ENCODE results near the gene TBL1XR1. TPM values are rescaled to one million over a fixed set of nuclear protein-coding genes. Genes with fewer than 3 reads are reported as not detected.

Gene TBL1XR1
- total RNA-seq, 1 experiment from 2014 or later, result 180 TPM

DNA sequence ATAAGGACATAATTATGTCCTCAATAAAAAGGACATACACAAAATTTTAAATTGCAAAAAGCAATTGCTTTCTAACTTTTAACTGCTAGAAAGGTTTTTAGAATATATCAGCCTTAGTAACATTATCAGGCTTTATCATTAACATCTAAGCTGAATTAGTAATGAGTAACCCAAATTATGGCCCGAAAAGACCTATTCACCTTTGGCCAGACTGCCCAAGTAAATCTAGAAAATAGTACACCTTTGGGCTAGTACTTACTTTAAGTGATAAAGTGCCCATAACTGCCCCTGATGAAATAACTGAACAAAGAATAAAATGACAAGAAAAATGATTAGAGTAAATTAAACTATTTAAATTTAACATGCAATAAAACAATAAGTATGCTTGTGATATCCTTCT, 117.2 kb downstream of the TBL1XR1 start:
- Histone ChIP-seq H3K79me2 (ENCODE audit: insufficient read depth, low read length) (peaks cover 95% of the 10 kb centered on the region), H3K36me3 (ENCODE audit: control insufficient read depth in 1 of 2, insufficient read depth in 2 of 2, low read length in 2 of 2) (no peaks in the 10 kb centered on the region), H4K20me1 (ENCODE audit: insufficient read depth) (no peaks in the 10 kb centered on the region; the same call in 1 of the 2 replicates), H3K4me1 (ENCODE audit: control insufficient read depth in 1 of 2, insufficient read depth in 2 of 2, low read length in 2 of 2) (no peaks in the 10 kb centered on the region), H3K27me3 (ENCODE audit: insufficient read depth, low read length) (no peaks in the 10 kb centered on the region), H3K4me3 (replicated peaks in 1 of 2; ENCODE audit: low read depth in 1 of 2, low read length in 2 of 2) (no peak overlapping the region), H3K9me2 (ENCODE audit: insufficient read depth) (no peaks in the 10 kb centered on the region), H3K27ac (ENCODE audit: low read depth, low read length) (no peak overlapping the region), H3K9me3 (ENCODE audit: control insufficient read depth in 1 of 2, insufficient read depth in 1 of 2, low read depth in 1 of 2, low read length in 2 of 2) (no peaks in the 10 kb centered on the region), H3K9ac (ENCODE audit: low read length) (no peak overlapping the region), H2AFZ (ENCODE audit: low read depth, low read length, poor library complexity, severe bottlenecking) (no peak overlapping the region), H3K4me2 (ENCODE audit: low read length) (no peak overlapping the region)
- POLR2A ChIA-PET, result no interaction called here
- no TSS peak for BruUV-seq (replicated peaks)
- TF ChIP-seq SIN3A (IDR thresholded peaks at IDR 0.05; ENCODE audit: low read depth) (no peak), ZNF274 (IDR thresholded peaks at IDR 0.05; ENCODE audit: low read depth, low read length) (no peak)
- TF ChIP-seq, protein P1, sequence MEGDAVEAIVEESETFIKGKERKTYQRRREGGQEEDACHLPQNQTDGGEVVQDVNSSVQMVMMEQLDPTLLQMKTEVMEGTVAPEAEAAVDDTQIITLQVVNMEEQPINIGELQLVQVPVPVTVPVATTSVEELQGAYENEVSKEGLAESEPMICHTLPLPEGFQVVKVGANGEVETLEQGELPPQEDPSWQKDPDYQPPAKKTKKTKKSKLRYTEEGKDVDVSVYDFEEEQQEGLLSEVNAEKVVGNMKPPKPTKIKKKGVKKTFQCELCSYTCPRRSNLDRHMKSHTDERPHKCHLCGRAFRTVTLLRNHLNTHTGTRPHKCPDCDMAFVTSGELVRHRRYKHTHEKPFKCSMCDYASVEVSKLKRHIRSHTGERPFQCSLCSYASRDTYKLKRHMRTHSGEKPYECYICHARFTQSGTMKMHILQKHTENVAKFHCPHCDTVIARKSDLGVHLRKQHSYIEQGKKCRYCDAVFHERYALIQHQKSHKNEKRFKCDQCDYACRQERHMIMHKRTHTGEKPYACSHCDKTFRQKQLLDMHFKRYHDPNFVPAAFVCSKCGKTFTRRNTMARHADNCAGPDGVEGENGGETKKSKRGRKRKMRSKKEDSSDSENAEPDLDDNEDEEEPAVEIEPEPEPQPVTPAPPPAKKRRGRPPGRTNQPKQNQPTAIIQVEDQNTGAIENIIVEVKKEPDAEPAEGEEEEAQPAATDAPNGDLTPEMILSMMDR (IDR thresholded peaks at IDR 0.05 in 2 of 3, conservative IDR thresholded peaks at IDR 0.05 in 1 of 3; ENCODE audit: borderline replicate concordance in 1 of 3, insufficient read depth in 1 of 3, low read depth in 2 of 3, low read length in 2 of 3), result no peak
- TF ChIP-seq, protein P2, sequence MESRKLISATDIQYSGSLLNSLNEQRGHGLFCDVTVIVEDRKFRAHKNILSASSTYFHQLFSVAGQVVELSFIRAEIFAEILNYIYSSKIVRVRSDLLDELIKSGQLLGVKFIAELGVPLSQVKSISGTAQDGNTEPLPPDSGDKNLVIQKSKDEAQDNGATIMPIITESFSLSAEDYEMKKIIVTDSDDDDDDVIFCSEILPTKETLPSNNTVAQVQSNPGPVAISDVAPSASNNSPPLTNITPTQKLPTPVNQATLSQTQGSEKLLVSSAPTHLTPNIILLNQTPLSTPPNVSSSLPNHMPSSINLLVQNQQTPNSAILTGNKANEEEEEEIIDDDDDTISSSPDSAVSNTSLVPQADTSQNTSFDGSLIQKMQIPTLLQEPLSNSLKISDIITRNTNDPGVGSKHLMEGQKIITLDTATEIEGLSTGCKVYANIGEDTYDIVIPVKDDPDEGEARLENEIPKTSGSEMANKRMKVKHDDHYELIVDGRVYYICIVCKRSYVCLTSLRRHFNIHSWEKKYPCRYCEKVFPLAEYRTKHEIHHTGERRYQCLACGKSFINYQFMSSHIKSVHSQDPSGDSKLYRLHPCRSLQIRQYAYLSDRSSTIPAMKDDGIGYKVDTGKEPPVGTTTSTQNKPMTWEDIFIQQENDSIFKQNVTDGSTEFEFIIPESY (IDR thresholded peaks at IDR 0.05; ENCODE audit: extremely low read depth, insufficient replicate concordance, low read length), result no peak
- CTCF ChIA-PET, result no interaction called here
- RAD21 ChIA-PET (ENCODE audit: low non-redundant PET in 1 of 2, low total read pairs in 2 of 2, uncharacterized antibody in 2 of 2, unreplicated experiment in 2 of 2), result no interaction called here
- DNase-seq (ENCODE audit: low read depth, low spot score) (no peak), ATAC-seq (no peak)
- intact Hi-C loops (cut with micrococcal nuclease), result no loop called here

DNA sequence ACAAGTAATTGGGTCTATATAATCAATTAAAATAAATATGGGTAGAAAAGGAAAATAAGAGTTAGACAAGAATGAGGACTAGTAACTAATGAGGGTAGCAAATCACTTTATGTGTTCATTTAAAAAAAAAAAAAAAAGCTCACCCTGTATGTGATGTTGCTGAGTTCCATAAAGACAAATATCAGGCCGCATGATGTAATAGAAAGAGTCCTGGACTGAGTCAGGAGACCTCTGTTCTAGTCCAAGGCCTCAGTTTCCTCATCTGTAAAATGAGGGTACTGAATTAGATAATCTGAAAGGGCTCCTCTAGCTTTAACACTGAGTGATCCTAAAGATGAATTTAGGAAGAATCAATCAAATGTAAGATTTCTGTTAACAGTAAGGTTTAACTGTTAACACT, 117.6 kb downstream of the TBL1XR1 start:
- intact Hi-C loops (cut with micrococcal nuclease), result no loop called here
- H3K4me2 ChIP-seq (ENCODE audit: low read length), result no peak overlapping the region
- ChIA-PET RAD21 (ENCODE audit: low non-redundant PET in 1 of 2, low total read pairs in 2 of 2, uncharacterized antibody in 2 of 2, unreplicated experiment in 2 of 2) (no interaction called here), CTCF (no interaction called here), POLR2A (no interaction called here)
- no peaks in the 10 kb centered on the region for H3K27me3 ChIP-seq (ENCODE audit: insufficient read depth, low read length)
- H3K4me1 ChIP-seq (ENCODE audit: control insufficient read depth in 1 of 2, insufficient read depth in 2 of 2, low read length in 2 of 2), result no peaks in the 10 kb centered on the region
- no peak overlapping the region for H3K9ac ChIP-seq (ENCODE audit: low read length)
- H2AFZ ChIP-seq (ENCODE audit: low read depth, low read length, poor library complexity, severe bottlenecking), result no peak overlapping the region
- no peak overlapping the region for H3K4me3 ChIP-seq (replicated peaks in 1 of 2; ENCODE audit: low read depth in 1 of 2, low read length in 2 of 2)
- BruUV-seq (replicated peaks), result no TSS peak
- DNase-seq (ENCODE audit: low read depth, low spot score), result no peak
- no peaks in the 10 kb centered on the region; the same call in 1 of the 2 replicates for H4K20me1 ChIP-seq (ENCODE audit: insufficient read depth)
- H3K79me2 ChIP-seq (ENCODE audit: insufficient read depth, low read length), result peaks cover 95% of the 10 kb centered on the region
- no peak for TF ChIP-seq YY1 (IDR thresholded peaks at IDR 0.05; ENCODE audit: extremely low read depth, insufficient replicate concordance, low read depth, low read length)
- TF ChIP-seq JUND (IDR thresholded peaks at IDR 0.05), result no peak
- no peak for TF ChIP-seq POLR2A (IDR thresholded peaks at IDR 0.05; ENCODE audit: borderline replicate concordance, extremely low read depth, insufficient read depth, insufficient read length)
- H3K9me3 ChIP-seq (ENCODE audit: control insufficient read depth in 1 of 2, insufficient read depth in 1 of 2, low read depth in 1 of 2, low read length in 2 of 2), result no peaks in the 10 kb centered on the region
- H3K27ac ChIP-seq (ENCODE audit: low read depth, low read length), result no peak overlapping the region
- H3K9me2 ChIP-seq (ENCODE audit: insufficient read depth), result no peaks in the 10 kb centered on the region
- no peaks in the 10 kb centered on the region for H3K36me3 ChIP-seq (ENCODE audit: control insufficient read depth in 1 of 2, insufficient read depth in 2 of 2, low read length in 2 of 2)
- ATAC-seq, result no peak

All from HCT116 (cell line).